Stimulated activated CD4-positive, alpha-beta T cell treated with anti-CD3 and anti-CD28 coated beads, TNF-alpha, amount 100 ng/mL, for 1 hour (primary cell): Measurements from ENCODE around the gene MARCKSL1.
"Not testable (repeated sequence)": the region's sequence is repeated elsewhere in the genome, so short reads cannot be mapped to it uniquely, and the experiment has no call there.

Source experiments
- DNase-seq, 3 donors: peaks; one replicate each; pipeline ENCODE4 v3.0.0-alpha.2; 2020; ENCODE audit warnings: low read depth in 3 of 3, low spot score in 1 of 3

MARCKSL1 gene, protein sequence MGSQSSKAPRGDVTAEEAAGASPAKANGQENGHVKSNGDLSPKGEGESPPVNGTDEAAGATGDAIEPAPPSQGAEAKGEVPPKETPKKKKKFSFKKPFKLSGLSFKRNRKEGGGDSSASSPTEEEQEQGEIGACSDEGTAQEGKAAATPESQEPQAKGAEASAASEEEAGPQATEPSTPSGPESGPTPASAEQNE

GRCh38 chr1:32335790-32336590 is at the start of gene MARCKSL1:
TSS of gene MARCKSL1 (minus strand) at chr1:32336233. CDS start at chr1:32336033, 200 bp downstream.
- peak; percentile 74 to 85 (median 84) for DNase-seq

DNA sequence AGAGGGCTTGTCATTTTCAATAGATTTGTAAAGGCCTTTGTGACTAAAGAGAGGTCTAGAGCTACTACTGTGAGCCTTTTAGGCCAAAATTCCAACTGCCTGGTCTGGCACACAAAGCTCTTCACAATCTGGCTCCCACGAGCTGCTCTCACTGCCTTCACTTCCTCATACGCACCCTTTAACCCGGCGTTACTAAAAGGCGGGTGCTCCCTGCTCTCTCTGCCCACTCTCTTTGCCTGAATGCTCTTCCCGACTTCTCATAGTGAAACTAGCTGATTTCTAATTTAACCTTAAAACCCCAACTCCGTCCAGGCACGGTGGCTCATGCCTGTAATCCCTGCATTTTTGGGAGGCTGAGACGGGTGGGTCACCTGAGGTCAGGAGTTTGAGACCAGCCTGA is 44.0 kb upstream of the MARCKSL1 start:
- DNase-seq = no peak

GRCh38 chr1:32377541-32378220 is 41.6 kb upstream of the MARCKSL1 start:
- no peak for DNase-seq

DNA sequence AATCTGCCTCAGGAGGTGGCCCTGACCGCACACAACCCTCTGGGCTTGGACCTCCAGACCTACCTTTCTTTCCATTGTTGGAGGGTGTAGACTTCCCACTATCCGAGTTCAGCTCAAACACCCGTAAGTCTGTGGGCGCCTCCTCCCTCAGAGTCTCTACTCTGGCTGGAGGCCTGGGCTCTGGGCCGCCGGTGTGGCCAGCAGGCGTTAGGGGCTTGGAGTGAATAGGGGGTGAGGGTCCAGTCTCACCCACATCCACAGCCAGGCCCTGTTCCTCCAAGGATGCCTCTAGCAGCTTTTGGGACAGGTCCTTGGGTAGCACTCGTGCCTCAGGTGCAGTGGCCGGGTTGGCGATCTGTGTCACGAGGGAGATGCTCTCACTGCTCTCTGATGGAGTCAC is 40.2 kb upstream of the MARCKSL1 start:
- DNase-seq = no peak

DNA sequence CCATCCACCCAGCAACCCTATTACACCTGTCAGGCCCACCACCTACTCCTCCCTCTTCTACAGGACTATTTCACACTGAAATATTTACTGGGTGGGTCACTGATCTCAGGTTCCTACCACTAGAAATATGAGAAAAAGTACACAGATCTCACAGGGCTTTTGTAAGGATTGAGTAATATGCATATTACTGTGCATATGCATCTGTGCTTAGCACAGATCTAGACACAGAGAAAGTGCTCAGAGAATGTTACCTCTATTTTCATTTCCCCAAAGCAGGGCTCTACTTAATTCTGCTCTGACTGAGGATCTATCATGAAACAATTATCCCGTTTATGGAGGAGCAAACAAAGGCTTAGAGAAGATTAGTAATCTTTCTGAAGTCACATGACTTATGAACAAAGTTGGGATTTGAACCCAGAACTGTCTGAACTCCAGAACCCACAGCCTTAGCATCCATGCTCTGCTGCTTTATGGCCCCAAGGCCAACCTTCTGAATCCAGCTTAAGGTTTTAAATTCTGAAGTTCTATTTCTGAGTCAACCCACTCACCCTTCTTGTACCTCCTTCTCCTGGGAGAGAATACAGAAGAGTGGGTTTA is 38.1 kb upstream of the MARCKSL1 start:
- no peak for DNase-seq

GRCh38 chr1:32372149-32372756 is 36.2 kb upstream of the MARCKSL1 start:
- DNase-seq = peak in 1 of 3 donors; percentile 14

DNA sequence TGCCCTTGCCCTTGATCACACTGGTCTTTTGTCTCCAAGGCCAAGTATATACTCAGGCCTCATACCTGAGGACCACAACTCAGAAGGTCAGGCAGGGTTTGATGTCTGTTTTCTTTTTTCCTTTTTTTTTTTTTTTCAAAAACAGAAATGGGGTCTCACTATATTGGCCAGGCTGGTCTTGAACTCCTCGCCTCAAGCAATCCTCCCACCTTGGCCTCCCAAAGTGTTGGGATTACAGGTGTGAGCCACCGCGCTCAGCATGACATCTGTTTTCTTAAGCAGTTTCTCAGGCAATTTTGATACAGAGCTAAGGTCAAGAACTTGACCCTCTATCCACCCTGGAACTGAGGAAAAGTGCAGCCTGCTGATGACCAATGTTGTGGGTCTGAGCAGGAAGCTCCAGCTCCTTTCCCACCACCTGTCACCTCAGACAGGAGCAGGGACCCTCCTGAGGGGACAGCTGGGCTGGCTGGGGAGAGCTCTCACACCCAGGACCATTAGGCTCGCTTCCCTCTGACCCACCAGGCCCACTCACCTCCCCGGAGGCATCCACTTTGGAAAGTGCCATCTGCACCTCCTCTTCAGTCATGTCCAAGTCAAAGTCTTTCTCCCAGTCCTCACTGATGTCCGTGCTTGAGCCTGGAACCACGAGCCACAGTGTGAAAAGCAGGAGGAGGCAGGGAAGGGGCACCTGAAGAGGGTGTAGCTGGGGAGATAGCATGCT is 32.0 kb upstream of the MARCKSL1 start:
- DNase-seq = no peak

DNA sequence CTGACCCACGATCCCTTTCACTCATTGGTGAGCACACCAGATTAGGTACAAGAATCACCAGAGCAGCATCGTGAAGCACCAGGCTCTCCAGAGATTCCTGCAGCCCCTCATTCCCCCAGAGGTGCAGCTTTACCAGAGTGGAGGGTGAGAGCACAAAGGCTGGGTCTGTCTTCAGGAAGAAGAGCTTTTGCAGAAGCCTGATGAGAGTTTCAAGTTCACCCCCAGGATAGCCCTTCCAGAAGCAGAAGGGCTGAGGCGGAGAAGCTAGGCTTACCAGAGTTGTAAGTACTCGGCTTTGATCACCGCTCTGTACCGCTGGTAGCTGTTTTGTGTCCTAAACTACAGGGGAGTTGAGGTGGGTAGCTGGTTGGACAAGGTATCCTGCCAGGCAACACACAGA is 29.4 kb upstream of the MARCKSL1 start:
- DNase-seq = no peak

DNA sequence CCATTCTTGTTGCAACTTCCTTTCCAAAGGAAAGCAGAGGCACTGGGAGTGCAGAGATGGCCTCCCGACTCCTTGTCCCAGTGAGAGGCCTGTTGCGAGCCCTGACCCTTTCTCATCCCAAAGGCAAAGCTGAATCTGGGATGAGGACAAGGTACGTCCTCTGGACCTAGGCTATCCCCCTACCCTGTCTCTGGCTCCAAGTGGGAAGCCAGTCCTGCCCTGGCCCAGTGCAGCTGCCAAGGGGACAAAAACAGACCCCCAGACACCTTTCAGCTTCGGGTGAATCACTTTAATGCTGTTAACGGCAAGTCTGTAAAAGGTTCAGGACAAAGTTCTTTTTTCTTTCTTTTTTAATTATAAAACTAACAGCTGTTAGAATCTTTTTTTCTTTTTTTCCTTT is 28.8 kb upstream of the MARCKSL1 start:
- no peak for DNase-seq

DNA sequence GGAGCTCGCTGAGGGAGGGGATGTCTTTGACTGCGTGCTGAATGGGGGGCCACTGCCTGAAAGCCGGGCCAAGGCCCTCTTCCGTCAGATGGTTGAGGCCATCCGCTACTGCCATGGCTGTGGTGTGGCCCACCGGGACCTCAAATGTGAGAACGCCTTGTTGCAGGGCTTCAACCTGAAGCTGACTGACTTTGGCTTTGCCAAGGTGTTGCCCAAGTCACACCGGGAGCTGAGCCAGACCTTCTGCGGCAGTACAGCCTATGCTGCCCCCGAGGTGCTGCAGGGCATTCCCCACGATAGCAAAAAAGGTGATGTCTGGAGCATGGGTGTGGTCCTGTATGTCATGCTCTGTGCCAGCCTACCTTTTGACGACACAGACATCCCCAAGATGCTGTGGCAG is 27.7 kb upstream of the MARCKSL1 start:
- DNase-seq = no peak

DNA sequence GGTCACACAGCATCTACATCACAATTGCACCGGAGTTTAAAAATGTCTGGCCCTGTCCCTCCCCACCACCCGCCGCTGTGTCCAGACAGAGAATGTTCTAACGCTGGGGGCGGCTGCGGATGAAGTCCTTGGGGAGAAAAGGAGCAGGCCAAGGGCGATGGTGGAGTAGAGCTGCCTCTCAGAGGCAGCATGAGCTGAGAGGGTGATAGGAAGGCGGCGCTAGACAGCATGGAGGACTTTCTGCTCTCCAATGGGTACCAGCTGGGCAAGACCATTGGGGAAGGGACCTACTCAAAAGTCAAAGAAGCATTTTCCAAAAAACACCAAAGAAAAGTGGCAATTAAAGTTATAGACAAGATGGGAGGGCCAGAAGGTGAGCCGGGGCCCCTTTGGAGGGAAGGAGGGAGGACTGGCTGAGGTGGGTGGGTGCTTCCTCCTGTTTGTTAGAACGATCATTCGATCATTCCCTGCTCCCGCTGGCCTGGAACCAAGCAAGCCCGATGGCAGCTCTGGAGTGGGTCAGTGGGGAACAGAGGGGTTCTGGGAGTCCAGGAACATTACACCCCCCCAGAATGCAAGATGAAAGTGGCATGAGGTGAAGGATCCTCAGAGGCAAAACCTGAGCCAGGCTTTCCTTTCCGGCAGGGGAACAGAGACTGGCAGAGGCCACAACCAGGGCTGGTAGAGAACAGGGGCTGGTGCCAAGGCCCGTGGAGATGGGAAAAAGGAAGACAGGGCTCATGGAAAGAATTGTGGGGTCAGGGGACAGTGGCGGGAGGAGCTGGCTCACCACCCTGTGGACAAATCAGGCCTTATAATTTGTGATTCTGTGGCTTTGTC is 26.7 kb upstream of the MARCKSL1 start, which contains the start of the genes FAM229A and TSSK3:
TSS of gene FAM229A (minus strand) at position 12 of the 840 bp plus-strand sequence. CDS start 394 bp downstream, outside the sequence.
TSS of gene TSSK3 (plus strand) at position 66 of the 840 bp plus-strand sequence. CDS start at position 229, 163 bp downstream.
- no peak for DNase-seq

- DNase-seq = peak in 1 of 3 donors; percentile 35
Observed at GRCh38 chr1:32361674-32362473, 25.8 kb upstream of the MARCKSL1 start.

- no peak for DNase-seq
Observed at GRCh38 chr1:32361308-32361673, 25.3 kb upstream of the MARCKSL1 start.

DNA sequence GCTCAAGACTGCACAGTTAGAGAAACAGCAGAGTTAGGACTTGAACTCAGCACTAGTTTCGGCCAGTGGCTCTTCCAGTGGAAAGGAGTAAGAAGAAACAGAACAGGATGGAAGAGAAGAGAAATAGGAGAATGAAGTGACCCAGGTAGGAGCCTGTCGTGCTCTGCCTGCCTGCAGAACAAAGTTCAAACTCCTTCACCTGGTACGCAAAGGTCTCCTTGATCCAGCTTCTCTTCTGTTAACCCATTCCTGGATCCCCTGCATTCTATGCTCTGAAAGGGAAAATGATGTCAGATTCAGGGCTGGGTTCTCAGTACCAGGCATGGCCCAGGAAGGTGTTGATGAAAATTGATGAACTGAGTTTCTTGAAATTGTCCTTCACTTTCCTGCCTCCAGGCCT is 22.4 kb upstream of the MARCKSL1 start:
- no peak for DNase-seq

DNA sequence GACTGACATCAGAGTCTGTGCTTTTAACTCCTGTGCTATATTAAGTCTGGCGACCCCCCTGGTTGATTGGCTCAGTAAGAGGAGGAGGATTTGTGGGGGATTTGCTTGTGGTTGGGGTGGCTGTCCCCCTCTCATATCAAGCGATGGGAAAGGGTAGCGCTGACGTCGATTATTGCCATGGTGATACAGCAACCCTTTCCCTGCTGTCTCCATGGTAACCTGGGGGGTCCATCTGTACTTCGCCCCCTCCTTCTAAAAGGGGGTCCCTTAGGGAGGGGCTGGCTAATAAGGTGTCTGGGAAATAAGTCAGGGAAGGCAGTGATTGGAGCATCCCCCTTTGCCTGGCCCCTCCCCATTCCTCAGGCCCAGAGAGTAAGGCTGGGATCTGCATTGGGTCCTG is 21.6 kb upstream of the MARCKSL1 start:
- DNase-seq = no peak

- no peak for DNase-seq
Observed at GRCh38 chr1:32356478-32356877, 20.4 kb upstream of the MARCKSL1 start.

DNA sequence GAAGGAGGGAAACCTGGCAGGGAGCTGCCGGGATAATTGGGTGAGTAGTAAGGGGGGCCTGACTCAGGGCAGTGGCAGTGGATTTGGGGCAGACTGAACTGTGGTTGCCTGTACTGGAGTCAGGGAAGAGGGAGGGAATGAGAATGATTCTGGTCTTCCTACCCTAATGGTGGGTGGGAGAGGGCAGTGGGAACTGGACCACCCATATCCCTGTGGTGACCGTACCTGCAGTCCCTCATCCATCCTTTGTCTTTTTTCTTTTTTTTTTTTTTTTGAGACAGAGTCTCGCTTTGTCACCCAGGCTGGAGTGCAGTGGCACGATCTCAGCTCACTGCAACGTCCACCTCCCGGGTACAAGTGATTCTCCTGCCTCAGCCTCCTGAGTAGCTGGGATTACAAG is 19.7 kb upstream of the MARCKSL1 start:
- not testable (repeated sequence) for DNase-seq

DNA sequence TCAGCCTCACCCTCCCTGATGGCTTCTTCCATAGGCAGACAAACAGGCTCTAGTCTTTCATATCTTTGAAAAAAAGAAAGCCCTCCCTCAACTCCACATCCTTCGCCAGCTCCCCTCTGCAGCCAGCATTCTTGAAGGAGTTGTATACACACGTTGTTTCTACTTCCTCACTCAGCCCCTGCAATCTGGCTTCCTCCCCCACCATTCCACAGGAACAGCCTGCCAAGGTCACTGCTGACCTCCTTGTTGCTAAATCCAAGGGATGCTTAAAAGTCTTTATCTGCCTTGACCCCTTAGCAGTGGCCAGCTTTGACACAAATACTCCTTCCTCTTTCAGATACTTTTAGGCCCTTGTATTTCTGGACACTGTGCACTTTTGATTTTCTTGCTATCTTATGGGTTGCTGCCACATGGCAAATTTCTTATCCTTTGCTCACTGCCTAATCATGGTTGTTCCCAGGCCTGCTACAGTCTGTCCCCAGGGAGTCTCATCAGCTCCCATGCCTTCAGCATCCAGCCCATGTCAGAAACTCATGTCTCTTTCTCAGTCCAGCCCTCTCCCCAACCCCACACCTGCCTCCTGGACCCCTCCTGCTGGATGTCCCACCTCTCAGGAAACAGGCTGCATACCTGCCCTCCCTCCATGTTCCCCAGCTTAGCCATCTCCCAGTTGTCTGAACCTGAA is 18.0 kb upstream of the MARCKSL1 start:
- no peak for DNase-seq
